ENCODE data around the gene SYNM. TPM values are rescaled to one million over a fixed set of nuclear protein-coding genes. Genes with fewer than 3 reads are reported as not detected.

Gene SYNM
- total RNA-seq, 1 experiment from 2014 or later = 1.9 TPM

DNA sequence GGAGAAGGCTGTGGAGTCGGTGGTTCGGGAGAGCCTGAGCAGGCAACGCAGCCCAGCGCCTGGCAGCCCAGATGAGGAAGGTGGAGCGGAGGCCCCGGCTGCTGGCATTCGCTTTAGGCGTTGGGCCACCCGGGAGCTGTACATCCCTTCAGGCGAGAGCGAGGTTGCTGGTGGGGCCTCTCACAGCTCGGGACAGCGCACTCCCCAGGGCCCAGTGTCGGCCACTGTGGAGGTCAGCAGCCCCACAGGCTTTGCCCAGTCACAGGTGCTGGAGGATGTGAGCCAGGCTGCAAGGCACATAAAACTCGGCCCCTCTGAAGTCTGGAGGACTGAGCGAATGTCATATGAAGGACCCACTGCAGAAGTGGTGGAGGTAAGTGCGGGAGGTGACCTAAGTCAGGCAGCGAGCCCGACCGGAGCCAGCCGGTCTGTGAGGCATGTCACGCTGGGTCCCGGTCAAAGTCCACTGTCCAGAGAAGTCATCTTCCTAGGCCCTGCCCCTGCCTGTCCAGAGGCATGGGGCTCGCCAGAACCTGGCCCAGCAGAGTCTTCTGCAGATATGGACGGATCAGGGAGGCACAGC lies 26.7 kb downstream of the SYNM start:
- Histone ChIP-seq H3K27ac (ENCODE audit: insufficient read length, low read depth, low read length) (no peak overlapping the region), H3K79me2 (ENCODE audit: insufficient read depth, low read length) (no peaks in the 10 kb centered on the region), H3T11ph (ENCODE audit: low read length) (no peak overlapping the region), H2BK20ac (ENCODE audit: low read depth, low read length, poor library complexity, severe bottlenecking) (no peak overlapping the region), H2AK5ac (ENCODE audit: insufficient read length, low read length) (no peak overlapping the region), H3K14ac (ENCODE audit: insufficient read depth, low read length) (no peak overlapping the region), H2BK5ac (ENCODE audit: insufficient read length, low read length) (no peak overlapping the region), H2AFZ (ENCODE audit: low read length) (no peak overlapping the region), H3K9me3 (ENCODE audit: control insufficient read depth, low read depth, low read length) (no peaks in the 10 kb centered on the region), H3K4me2 (ENCODE audit: insufficient read depth, insufficient read length, low read length) (no peak overlapping the region), H3K23ac (ENCODE audit: insufficient read length, low read depth, low read length) (no peak overlapping the region), H2BK12ac (ENCODE audit: insufficient read length, low read depth, low read length) (no peak overlapping the region), H3K79me1 (ENCODE audit: insufficient read depth, low read depth, low read length, poor library complexity, severe bottlenecking) (no peaks in the 10 kb centered on the region), H4K5ac (ENCODE audit: insufficient read length, low read depth, low read length) (no peak overlapping the region), H3K18ac (ENCODE audit: insufficient read length, low read depth, low read length) (no peak overlapping the region), H4K20me1 (ENCODE audit: control insufficient read depth, insufficient read depth, insufficient read length) (no peaks in the 10 kb centered on the region), H2BK120ac (ENCODE audit: low read depth, low read length, poor library complexity, severe bottlenecking) (no peak overlapping the region), H3K27me3 (ENCODE audit: insufficient read depth, low read length) (no peaks in the 10 kb centered on the region), H3K56ac (ENCODE audit: insufficient read length, low read depth, low read length) (no peak overlapping the region), H3K23me2 (ENCODE audit: insufficient read length, low read depth, low read length, poor library complexity, severe bottlenecking) (no peaks in the 10 kb centered on the region), H3K9ac (ENCODE audit: extremely low read depth, insufficient read length, low read length) (no peak overlapping the region), H4K91ac (ENCODE audit: insufficient read length, low read depth, low read length) (no peak overlapping the region), H3K4me1 (ENCODE audit: insufficient read depth, low read length) (no peaks in the 10 kb centered on the region), H4K8ac (replicated peaks; ENCODE audit: insufficient read length, low read depth, low read length) (no peak overlapping the region), H3K4ac (ENCODE audit: low read depth, low read length) (no peak overlapping the region), H2BK15ac (ENCODE audit: low read depth, low read length) (no peak overlapping the region)
- DNase-seq = no peak
- H3K27ac Mint-ChIP-seq = no peak overlapping the region
- no peak overlapping the region for H3K4me3 Mint-ChIP-seq
- no CpG with 5 or more reads among the region's 25 CpGs for WGBS (ENCODE audit: extremely low coverage, insufficient read length, low lambda C conversion rate)
- TF ChIP-seq, protein P1, sequence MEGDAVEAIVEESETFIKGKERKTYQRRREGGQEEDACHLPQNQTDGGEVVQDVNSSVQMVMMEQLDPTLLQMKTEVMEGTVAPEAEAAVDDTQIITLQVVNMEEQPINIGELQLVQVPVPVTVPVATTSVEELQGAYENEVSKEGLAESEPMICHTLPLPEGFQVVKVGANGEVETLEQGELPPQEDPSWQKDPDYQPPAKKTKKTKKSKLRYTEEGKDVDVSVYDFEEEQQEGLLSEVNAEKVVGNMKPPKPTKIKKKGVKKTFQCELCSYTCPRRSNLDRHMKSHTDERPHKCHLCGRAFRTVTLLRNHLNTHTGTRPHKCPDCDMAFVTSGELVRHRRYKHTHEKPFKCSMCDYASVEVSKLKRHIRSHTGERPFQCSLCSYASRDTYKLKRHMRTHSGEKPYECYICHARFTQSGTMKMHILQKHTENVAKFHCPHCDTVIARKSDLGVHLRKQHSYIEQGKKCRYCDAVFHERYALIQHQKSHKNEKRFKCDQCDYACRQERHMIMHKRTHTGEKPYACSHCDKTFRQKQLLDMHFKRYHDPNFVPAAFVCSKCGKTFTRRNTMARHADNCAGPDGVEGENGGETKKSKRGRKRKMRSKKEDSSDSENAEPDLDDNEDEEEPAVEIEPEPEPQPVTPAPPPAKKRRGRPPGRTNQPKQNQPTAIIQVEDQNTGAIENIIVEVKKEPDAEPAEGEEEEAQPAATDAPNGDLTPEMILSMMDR (conservative IDR thresholded peaks at IDR 0.05) = no peak
- peaks cover 0 to 10% (median 7%) of the 10 kb centered on the region in 3 experiments; a peak in 4 of 7 replicates for H3K36me3 Mint-ChIP-seq (ENCODE audit: insufficient read depth in 1 of 3, low read depth in 3 of 3)
- no peaks in the 10 kb centered on the region; the same call in 1 of the 2 replicates for H3K27me3 Mint-ChIP-seq (ENCODE audit: low read depth)
- peaks cover 3% of the 10 kb centered on the region in 2 experiments for H3K4me1 Mint-ChIP-seq
- H3K9me3 Mint-ChIP-seq = no peaks in the 10 kb centered on the region

Measured in H9 (cell line).